H9 (cell line): Measurements from ENCODE around the gene QSOX2. TPM values are rescaled to one million over a fixed set of nuclear protein-coding genes. Genes with fewer than 3 reads are reported as not detected.

Experiments
- DNase-seq: peaks from one replicate; pipeline ENCODE4 v3.0.0-alpha.2; 2017
- H2AFZ ChIP-seq: one replicate; pipeline ENCODE4 v1.6.1; 2013; ENCODE audit warnings: mild to moderate bottlenecking, low read length, control low read depth, moderate library complexity
- H2AK5ac ChIP-seq: 2 replicates; pipeline ENCODE4 v1.6.1; 2013; ENCODE audit warnings: low read length, control low read depth, mixed read lengths; ENCODE audit not compliant: insufficient read length
- H2BK120ac ChIP-seq: one replicate; pipeline ENCODE4 v1.6.1; 2013; ENCODE audit warnings: low read depth, mild to moderate bottlenecking, low read length, control low read depth, inconsistent platforms; ENCODE audit not compliant: poor library complexity, severe bottlenecking
- H2BK12ac ChIP-seq: 2 replicates; pipeline ENCODE4 v1.6.1; 2013; ENCODE audit warnings: low read length, control low read depth, mixed read lengths, low read depth; ENCODE audit not compliant: insufficient read length
- H2BK15ac ChIP-seq: 2 replicates; pipeline ENCODE4 v1.6.1; 2013; ENCODE audit warnings: low read depth, low read length, control low read depth
- H2BK20ac ChIP-seq: one replicate; pipeline ENCODE4 v1.6.1; 2013; ENCODE audit warnings: low read depth, mild to moderate bottlenecking, low read length, control low read depth, inconsistent platforms; ENCODE audit not compliant: poor library complexity, severe bottlenecking
- H2BK5ac ChIP-seq: 2 replicates; pipeline ENCODE4 v1.6.1; 2013; ENCODE audit warnings: low read length, control low read depth, mixed read lengths; ENCODE audit not compliant: insufficient read length
- H3K14ac ChIP-seq: 2 replicates; pipeline ENCODE4 v1.6.1; 2013; ENCODE audit warnings: low read length, control low read depth; ENCODE audit not compliant: insufficient read depth
- H3K18ac ChIP-seq: 2 replicates; pipeline ENCODE4 v1.6.1; 2013; ENCODE audit warnings: low read depth, mild to moderate bottlenecking, mixed read lengths, low read length, control low read depth; ENCODE audit not compliant: insufficient read length
- H3K23ac ChIP-seq: 2 replicates; pipeline ENCODE4 v1.6.1; 2013; ENCODE audit warnings: low read length, control low read depth, mixed read lengths, low read depth; ENCODE audit not compliant: insufficient read length
- H3K23me2 ChIP-seq: 2 replicates; pipeline ENCODE4 v1.6.1; 2013; ENCODE audit warnings: low read depth, mild to moderate bottlenecking, mixed read lengths, low read length, control low read depth; ENCODE audit not compliant: insufficient read length, poor library complexity, severe bottlenecking
- H3K27ac ChIP-seq: 2 replicates; pipeline ENCODE4 v1.5.1; 2013; ENCODE audit warnings: low read length, control low read depth, mixed read lengths, low read depth; ENCODE audit not compliant: insufficient read length
- H3K27me3 ChIP-seq: 2 replicates; pipeline ENCODE4 v1.6.1; 2013; ENCODE audit warnings: low read length, control low read depth, inconsistent platforms; ENCODE audit not compliant: insufficient read depth
- H3K4ac ChIP-seq: 2 replicates; pipeline ENCODE4 v1.6.1; 2013; ENCODE audit warnings: low read depth, mild to moderate bottlenecking, control low read depth, inconsistent platforms, low read length, moderate library complexity
- H3K4me1 ChIP-seq: 2 replicates; pipeline ENCODE4 v1.6.1; 2013; ENCODE audit warnings: low read length, control low read depth, inconsistent platforms; ENCODE audit not compliant: insufficient read depth
- H3K4me2 ChIP-seq: 2 replicates; pipeline ENCODE4 v1.6.1; 2013; ENCODE audit warnings: low read length, control low read depth, mixed read lengths; ENCODE audit not compliant: insufficient read length, insufficient read depth
- H3K56ac ChIP-seq: 2 replicates; pipeline ENCODE4 v1.6.1; 2013; ENCODE audit warnings: low read depth, mild to moderate bottlenecking, mixed read lengths, low read length, control low read depth; ENCODE audit not compliant: insufficient read length
- H3K79me1 ChIP-seq: 2 replicates; pipeline ENCODE4 v1.6.1; 2013; ENCODE audit warnings: low read depth, mild to moderate bottlenecking, moderate library complexity, low read length, control low read depth, inconsistent platforms; ENCODE audit not compliant: insufficient read depth, poor library complexity, severe bottlenecking
- H3K79me2 ChIP-seq: 2 replicates; pipeline ENCODE4 v1.6.1; 2013; ENCODE audit warnings: low read length, control low read depth, inconsistent platforms; ENCODE audit not compliant: insufficient read depth
- H3K9ac ChIP-seq: 2 replicates; pipeline ENCODE4 v1.6.1; 2013; ENCODE audit warnings: low read length, control low read depth, mixed read lengths; ENCODE audit not compliant: insufficient read length; ENCODE audit errors: extremely low read depth
- H3K9me3 ChIP-seq: one replicate; pipeline ENCODE4 v1.6.1; 2013; ENCODE audit warnings: low read depth, low read length, inconsistent platforms; ENCODE audit not compliant: control insufficient read depth
- H3T11ph ChIP-seq: one replicate; pipeline ENCODE4 v1.6.1; 2013; ENCODE audit warnings: mild to moderate bottlenecking, low read length, control low read depth, inconsistent platforms
- H4K20me1 ChIP-seq: one replicate; pipeline ENCODE4 v1.6.1; 2013; ENCODE audit not compliant: control insufficient read depth, insufficient read length, insufficient read depth
- H4K5ac ChIP-seq: 2 replicates; pipeline ENCODE4 v1.6.1; 2013; ENCODE audit warnings: low read depth, mild to moderate bottlenecking, mixed read lengths, low read length, control low read depth; ENCODE audit not compliant: insufficient read length
- H4K8ac ChIP-seq: replicated peaks from 2 replicates; pipeline ENCODE4 v1.6.1; 2013; ENCODE audit warnings: low read length, control low read depth, mixed read lengths, low read depth; ENCODE audit not compliant: insufficient read length
- H4K91ac ChIP-seq: 2 replicates; pipeline ENCODE4 v1.6.1; 2013; ENCODE audit warnings: low read depth, mild to moderate bottlenecking, moderate library complexity, mixed read lengths, low read length, control low read depth; ENCODE audit not compliant: insufficient read length
- H3K27ac Mint-ChIP-seq, 3 experiments: 2 replicates in 2 of 3; 3 replicates in 1 of 3; pipeline ENCODE4 v1.8.0; 2020 to 2021; ENCODE audit warnings: mixed read lengths in 3 of 3, mild to moderate bottlenecking in 1 of 3, moderate library complexity in 1 of 3
- H3K27me3 Mint-ChIP-seq: 2 replicates; pipeline ENCODE4 v1.8.0; 2021; ENCODE audit warnings: low read depth, mild to moderate bottlenecking, moderate library complexity, mixed read lengths
- H3K36me3 Mint-ChIP-seq, 3 experiments: 2 replicates in 2 of 3; 3 replicates in 1 of 3; pipeline ENCODE4 v1.8.0; 2020 to 2021; ENCODE audit warnings: low read depth in 3 of 3, mixed read lengths in 3 of 3; ENCODE audit not compliant: insufficient read depth in 1 of 3
- H3K4me1 Mint-ChIP-seq, 2 experiments: 2 replicates each; pipeline ENCODE4 v1.8.0; 2020; ENCODE audit warnings: mixed read lengths in 2 of 2
- H3K4me3 Mint-ChIP-seq, 2 experiments: 2 replicates in 1 of 2; 3 replicates in 1 of 2; pipeline ENCODE4 v1.8.0; 2020 to 2021; ENCODE audit warnings: mild to moderate bottlenecking in 2 of 2, mixed read lengths in 2 of 2, moderate library complexity in 1 of 2
- H3K9me3 Mint-ChIP-seq, 2 experiments: 2 replicates in 1 of 2; 3 replicates in 1 of 2; pipeline ENCODE4 v1.8.0; 2020; ENCODE audit warnings: mild to moderate bottlenecking in 2 of 2, mixed read lengths in 2 of 2, moderate library complexity in 1 of 2
- WGBS: extraction: QIAGEN DNeasy Blood & Tissue Kit; methylation state at CpG from one replicate; pipeline ENCODE4 v1.1.7; 2013; ENCODE audit warnings: missing lambda C conversion rate, low lambda C conversion rate, mixed read lengths; ENCODE audit not compliant: insufficient read length; ENCODE audit errors: extremely low coverage; 5-methylcytosine and 5-hydroxymethylcytosine counted together
- total RNA-seq: library from RNA; stranded (reverse); gene quantifications from 2 replicates; pipeline ENCODE4 v1.2.1, GENCODE V29; 2021
- TF ChIP-seq, protein P1 (sequence below): fragments of 200-600 bp; sonication (generic); conservative IDR thresholded peaks from 3 replicates; pipeline ENCODE4 v1.8.0; 2021; ENCODE audit warnings: antibody characterized with exemption, mild to moderate bottlenecking

The QSOX2 gene
- total RNA-seq, 1 experiment from 2014 or later = 25.8 TPM

DNA sequence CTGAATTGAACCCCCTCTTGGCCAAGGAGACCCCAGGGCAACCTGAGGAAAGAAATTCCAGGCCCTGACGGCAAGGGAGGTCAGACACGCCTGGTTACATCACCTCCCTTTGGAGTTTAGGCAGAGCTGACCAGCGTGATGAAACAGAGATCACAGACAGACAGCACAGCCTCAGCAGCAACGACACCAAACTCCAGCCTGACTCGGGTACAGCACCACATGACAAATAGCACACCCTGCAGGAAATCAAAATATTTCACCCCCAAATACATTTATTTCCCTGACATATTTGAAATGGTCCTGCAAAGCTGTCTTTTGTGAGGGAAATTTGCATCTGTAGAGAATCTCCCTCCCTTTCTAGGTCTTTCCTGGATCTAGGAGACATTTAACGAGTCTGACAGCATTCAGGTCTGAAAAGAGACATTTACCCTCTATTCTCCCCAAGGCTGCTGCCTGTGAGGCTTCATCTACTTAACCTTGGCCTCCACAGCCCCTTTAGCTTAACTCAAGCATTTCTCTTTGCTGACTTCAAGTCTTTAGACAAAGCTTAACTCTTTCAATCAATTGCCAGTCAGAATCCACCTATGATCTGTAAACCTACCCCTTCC is 2.6 kb downstream of the QSOX2 start:
- H3K56ac ChIP-seq = no peak overlapping the region
- peaks cover 13% of the 10 kb centered on the region for H3K79me1 ChIP-seq
- no peak overlapping the region for H3K27ac ChIP-seq
- H2AFZ ChIP-seq = no peak overlapping the region
- TF ChIP-seq, protein P1, sequence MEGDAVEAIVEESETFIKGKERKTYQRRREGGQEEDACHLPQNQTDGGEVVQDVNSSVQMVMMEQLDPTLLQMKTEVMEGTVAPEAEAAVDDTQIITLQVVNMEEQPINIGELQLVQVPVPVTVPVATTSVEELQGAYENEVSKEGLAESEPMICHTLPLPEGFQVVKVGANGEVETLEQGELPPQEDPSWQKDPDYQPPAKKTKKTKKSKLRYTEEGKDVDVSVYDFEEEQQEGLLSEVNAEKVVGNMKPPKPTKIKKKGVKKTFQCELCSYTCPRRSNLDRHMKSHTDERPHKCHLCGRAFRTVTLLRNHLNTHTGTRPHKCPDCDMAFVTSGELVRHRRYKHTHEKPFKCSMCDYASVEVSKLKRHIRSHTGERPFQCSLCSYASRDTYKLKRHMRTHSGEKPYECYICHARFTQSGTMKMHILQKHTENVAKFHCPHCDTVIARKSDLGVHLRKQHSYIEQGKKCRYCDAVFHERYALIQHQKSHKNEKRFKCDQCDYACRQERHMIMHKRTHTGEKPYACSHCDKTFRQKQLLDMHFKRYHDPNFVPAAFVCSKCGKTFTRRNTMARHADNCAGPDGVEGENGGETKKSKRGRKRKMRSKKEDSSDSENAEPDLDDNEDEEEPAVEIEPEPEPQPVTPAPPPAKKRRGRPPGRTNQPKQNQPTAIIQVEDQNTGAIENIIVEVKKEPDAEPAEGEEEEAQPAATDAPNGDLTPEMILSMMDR = peak; percentile 12; the same call in 1 of the 3 replicates
- Mint-ChIP-seq H3K9me3 (no peaks in the 10 kb centered on the region; a peak in 1 of 5 replicates), H3K36me3 (peaks cover 0 to 7% (median 5%) of the 10 kb centered on the region in 3 experiments; a peak in 3 of 7 replicates), H3K4me1 (peaks cover 39 to 52% of the 10 kb centered on the region in 2 experiments), H3K27me3 (peaks cover 18% of the 10 kb centered on the region), H3K27ac (peak overlapping the region in 2 of 3 experiments; percentile 12 to 38; a peak in 3 of 7 replicates), H3K4me3 (peak overlapping the region in 1 of 2 experiments; percentile 95; a peak in 2 of 5 replicates)
- no peak overlapping the region for H2BK20ac ChIP-seq
- no peaks in the 10 kb centered on the region for H3K27me3 ChIP-seq
- DNase-seq = no peak
- peaks cover 9% of the 10 kb centered on the region for H3K4me1 ChIP-seq
- no peak overlapping the region for H2BK5ac ChIP-seq
- H3K14ac ChIP-seq = no peak overlapping the region
- H3K18ac ChIP-seq = no peak overlapping the region
- no peak overlapping the region for H2AK5ac ChIP-seq
- no peak overlapping the region for H3K23ac ChIP-seq
- H3K79me2 ChIP-seq = peaks cover 30% of the 10 kb centered on the region; the same call in 1 of the 2 replicates
- no peak overlapping the region for H3K4ac ChIP-seq
- no peak overlapping the region for H2BK15ac ChIP-seq
- H3T11ph ChIP-seq = no peak overlapping the region
- no peak overlapping the region for H2BK120ac ChIP-seq
- H3K23me2 ChIP-seq = peaks cover 5% of the 10 kb centered on the region
- no peak overlapping the region for H2BK12ac ChIP-seq
- peaks cover 10% of the 10 kb centered on the region for H4K20me1 ChIP-seq
- H3K9ac ChIP-seq = no peak overlapping the region
- no CpG with 5 or more reads among the region's 6 CpGs for WGBS
- no peaks in the 10 kb centered on the region for H3K9me3 ChIP-seq
- no peak overlapping the region for H4K8ac ChIP-seq
- no peak overlapping the region for H3K4me2 ChIP-seq
- H4K5ac ChIP-seq = no peak overlapping the region
- no peak overlapping the region for H4K91ac ChIP-seq
